Measurements from ENCODE around the gene KHSRP.

DNA sequence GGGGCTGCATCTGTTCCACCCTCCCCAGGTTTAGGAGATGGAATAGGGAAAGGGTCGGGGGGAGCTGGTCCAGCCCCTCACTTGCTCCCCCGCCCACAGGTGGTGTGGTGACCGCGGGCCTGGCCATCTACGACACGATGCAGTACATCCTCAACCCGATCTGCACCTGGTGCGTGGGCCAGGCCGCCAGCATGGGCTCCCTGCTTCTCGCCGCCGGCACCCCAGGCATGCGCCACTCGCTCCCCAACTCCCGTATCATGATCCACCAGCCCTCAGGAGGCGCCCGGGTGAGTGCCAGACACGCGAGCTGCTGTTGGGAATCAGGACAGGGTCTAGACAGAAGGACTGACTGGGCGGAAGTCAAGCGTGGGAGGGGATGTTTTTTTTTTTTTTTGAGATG, 60.3 kb downstream of the KHSRP start:
- TF ChIP-seq, protein P1, sequence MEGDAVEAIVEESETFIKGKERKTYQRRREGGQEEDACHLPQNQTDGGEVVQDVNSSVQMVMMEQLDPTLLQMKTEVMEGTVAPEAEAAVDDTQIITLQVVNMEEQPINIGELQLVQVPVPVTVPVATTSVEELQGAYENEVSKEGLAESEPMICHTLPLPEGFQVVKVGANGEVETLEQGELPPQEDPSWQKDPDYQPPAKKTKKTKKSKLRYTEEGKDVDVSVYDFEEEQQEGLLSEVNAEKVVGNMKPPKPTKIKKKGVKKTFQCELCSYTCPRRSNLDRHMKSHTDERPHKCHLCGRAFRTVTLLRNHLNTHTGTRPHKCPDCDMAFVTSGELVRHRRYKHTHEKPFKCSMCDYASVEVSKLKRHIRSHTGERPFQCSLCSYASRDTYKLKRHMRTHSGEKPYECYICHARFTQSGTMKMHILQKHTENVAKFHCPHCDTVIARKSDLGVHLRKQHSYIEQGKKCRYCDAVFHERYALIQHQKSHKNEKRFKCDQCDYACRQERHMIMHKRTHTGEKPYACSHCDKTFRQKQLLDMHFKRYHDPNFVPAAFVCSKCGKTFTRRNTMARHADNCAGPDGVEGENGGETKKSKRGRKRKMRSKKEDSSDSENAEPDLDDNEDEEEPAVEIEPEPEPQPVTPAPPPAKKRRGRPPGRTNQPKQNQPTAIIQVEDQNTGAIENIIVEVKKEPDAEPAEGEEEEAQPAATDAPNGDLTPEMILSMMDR (IDR thresholded peaks at IDR 0.05 in 8 of 11, conservative IDR thresholded peaks at IDR 0.05 in 3 of 11) = no peak
- TF ChIP-seq POLR2A (IDR thresholded peaks at IDR 0.05) = no peak
